Keratinocyte (primary cell): ENCODE measurements around the gene GPSM1. TPM values are rescaled to one million over a fixed set of nuclear protein-coding genes. Genes with fewer than 3 reads are reported as not detected.

Experiments
- DNase-seq: peaks from one replicate; pipeline ENCODE4 v3.0.0-alpha.2; 2011; ENCODE audit warnings: low read depth, missing footprints, low spot score
- FAIRE-seq: peaks from 2 replicates; lab custom pipeline; 2011; peaks lifted over from hg19 to GRCh38; lab: Jason Lieb, UNC
- H2AFZ ChIP-seq: 2 replicates; pipeline ENCODE4 v1.6.0; 2012; ENCODE audit warnings: low read length, control low read depth, inconsistent platforms; ENCODE audit not compliant: control insufficient read depth
- H3K27ac ChIP-seq: 2 replicates; pipeline ENCODE4 v1.5.1; 2011; ENCODE audit warnings: low read length; ENCODE audit not compliant: control insufficient read depth, insufficient read depth
- H3K27me3 ChIP-seq: 3 replicates; pipeline ENCODE4 v1.6.0; 2011; ENCODE audit warnings: low read length; ENCODE audit not compliant: control insufficient read depth, insufficient read depth; ENCODE audit errors: extremely low read depth
- H3K36me3 ChIP-seq, 2 experiments: 2 replicates in 1 of 2; 3 replicates in 1 of 2; pipeline ENCODE4 v1.5.1; 2011; ENCODE audit warnings: low read length in 2 of 2, mild to moderate bottlenecking in 1 of 2; ENCODE audit not compliant: control insufficient read depth in 2 of 2, insufficient read depth in 2 of 2; ENCODE audit errors: extremely low read depth in 1 of 2
- H3K4me1 ChIP-seq: 3 replicates; pipeline ENCODE4 v1.5.1; 2011; ENCODE audit warnings: low read length; ENCODE audit not compliant: control insufficient read depth, insufficient read depth; ENCODE audit errors: extremely low read depth
- H3K4me2 ChIP-seq: 3 replicates; pipeline ENCODE4 v1.6.0; 2011; ENCODE audit warnings: low read depth, low read length; ENCODE audit not compliant: control insufficient read depth, insufficient read depth; ENCODE audit errors: extremely low read depth
- H3K4me3 ChIP-seq, 3 experiments: fragments of 200-600 bp in 1 of 3; sonication (generic) in 1 of 3; 2 replicates in 2 of 3; 3 replicates in 1 of 3; pipeline ENCODE4 v1.5.1; 2011 to 2016; ENCODE audit warnings: low read length in 3 of 3, mild to moderate bottlenecking in 3 of 3, control low read depth in 2 of 3, inconsistent platforms in 1 of 3, low read depth in 1 of 3, mixed read lengths in 1 of 3, mixed run types in 1 of 3, moderate library complexity in 1 of 3; ENCODE audit not compliant: control insufficient read depth in 2 of 3, insufficient read depth in 2 of 3; ENCODE audit errors: extremely low read depth in 1 of 3
- H3K79me2 ChIP-seq: 2 replicates; pipeline ENCODE4 v1.6.0; 2012; ENCODE audit warnings: low read length; ENCODE audit not compliant: control insufficient read depth, insufficient read depth
- H3K9ac ChIP-seq: 3 replicates; pipeline ENCODE4 v1.6.0; 2011; ENCODE audit warnings: low read length; ENCODE audit not compliant: control insufficient read depth, insufficient read depth; ENCODE audit errors: extremely low read depth
- H3K9me1 ChIP-seq: 3 replicates; pipeline ENCODE4 v1.6.0; 2011; ENCODE audit warnings: low read length; ENCODE audit not compliant: control insufficient read depth, insufficient read depth; ENCODE audit errors: extremely low read depth
- H3K9me3 ChIP-seq: 2 replicates; pipeline ENCODE4 v1.5.1; 2012; ENCODE audit warnings: low read depth, low read length; ENCODE audit not compliant: control insufficient read depth
- H4K20me1 ChIP-seq: 3 replicates; pipeline ENCODE4 v1.6.0; 2011; ENCODE audit warnings: low read length; ENCODE audit not compliant: control insufficient read depth, insufficient read depth; ENCODE audit errors: extremely low read depth
- CTCF ChIP-seq, 3 experiments: IDR thresholded peaks in 1 of 3; conservative IDR thresholded peaks in 1 of 3; optimal IDR thresholded peaks in 1 of 3; 2 replicates in 2 of 3; 3 replicates in 1 of 3; pipeline versions ENCODE3 to v1.5.1; 2011; ENCODE audit warnings: low read length in 3 of 3, mild to moderate bottlenecking in 3 of 3, moderate library complexity in 2 of 3, control low read depth in 1 of 3, inconsistent platforms in 1 of 3; ENCODE audit not compliant: insufficient read depth in 2 of 3; ENCODE audit errors: extremely low read depth in 1 of 3
- EZH2 ChIP-seq: IDR thresholded peaks from one replicate; pipeline ENCODE4 v1.6.1; 2012; ENCODE audit warnings: inconsistent platforms, mild to moderate bottlenecking, low read length, moderate library complexity
- dilution Hi-C: fragments of 300-500 bp; cut with MboI; formaldehyde crosslinking; loops from one replicate; pipeline ENCODE4 v1.7.0; 2020; ENCODE audit warnings: low sequenced_read_pairs; ENCODE audit not compliant: extremely low pct_ligation_motif_present
- polyA plus RNA-seq, 5 experiments: library from polyadenylated mRNA; depleted of rRNA in 3 of 5; stranded (reverse) in 3 of 5; stranded (forward) in 1 of 5; unstranded in 1 of 5; fragments of >200 nt; gene quantifications; 1 replicate in 1 of 5; 2 replicates in 3 of 5; 3 replicates in 1 of 5; pipeline versions ENCODE4 v1.2.1 to v1.2.3, GENCODE V29; 2011 to 2012; ENCODE audit warnings: missing spikeins in 2 of 5, low read depth in 1 of 5, low replicate concordance in 1 of 5

Gene GPSM1
- polyA plus RNA-seq, 1 donor (not counting 4 experiments of a cell fraction or from before 2014, with no cell fraction given), result 2.5 TPM

- H3K4me3 ChIP-seq, result no peak overlapping the region
- no peaks in the 10 kb centered on the region for H3K79me2 ChIP-seq
- H2AFZ ChIP-seq, result no peak overlapping the region
- no peak overlapping the region for H3K27ac ChIP-seq
- no peak overlapping the region for H3K4me2 ChIP-seq
- H3K9ac ChIP-seq, result no peak overlapping the region
- no peaks in the 10 kb centered on the region for H4K20me1 ChIP-seq
- TF ChIP-seq EZH2 (no peak), CTCF (optimal IDR thresholded peaks at IDR 0.05 in 1 of 3, IDR thresholded peaks at IDR 0.05 in 1 of 3, conservative IDR thresholded peaks at IDR 0.05 in 1 of 3; ENCODE audit: extremely low read depth in 1 of 3, insufficient read depth in 2 of 3, low read length in 3 of 3) (no peak)
- no peak for DNase-seq
- H3K27me3 ChIP-seq, result peaks cover 24% of the 10 kb centered on the region
- dilution Hi-C loops, result no loop called here
- peaks cover 3% of the 10 kb centered on the region for H3K4me1 ChIP-seq
- H3K9me3 ChIP-seq, result no peaks in the 10 kb centered on the region
- H3K9me1 ChIP-seq, result no peaks in the 10 kb centered on the region
- FAIRE-seq, result no peak
- H3K36me3 ChIP-seq, result no peaks in the 10 kb centered on the region
These were observed 40.9 kb upstream of the GPSM1 start for GRCh38 chr9:136286359-136286986.

- Histone ChIP-seq H3K79me2 (no peaks in the 10 kb centered on the region), H3K36me3 (no peaks in the 10 kb centered on the region), H3K4me3 (no peak overlapping the region), H3K27ac (no peak overlapping the region), H3K27me3 (peaks cover 29% of the 10 kb centered on the region), H3K9ac (no peak overlapping the region), H3K4me2 (no peak overlapping the region), H3K4me1 (peaks cover 3% of the 10 kb centered on the region), H2AFZ (no peak overlapping the region), H4K20me1 (no peaks in the 10 kb centered on the region), H3K9me3 (no peaks in the 10 kb centered on the region), H3K9me1 (no peaks in the 10 kb centered on the region)
- DNase-seq (no peak), FAIRE-seq (no peak)
- dilution Hi-C loops, result no loop called here
- no peak for TF ChIP-seq CTCF (optimal IDR thresholded peaks at IDR 0.05 in 1 of 3, IDR thresholded peaks at IDR 0.05 in 1 of 3, conservative IDR thresholded peaks at IDR 0.05 in 1 of 3; ENCODE audit: extremely low read depth in 1 of 3, insufficient read depth in 2 of 3, low read length in 3 of 3)
- no peak for TF ChIP-seq EZH2
These were observed 40.4 kb upstream of the GPSM1 start for GRCh38 chr9:136286987-136287379.
